Keratinocyte (primary cell): ENCODE data around the gene HOXD10. TPM values are rescaled to one million over a fixed set of nuclear protein-coding genes. Genes with fewer than 3 reads are reported as not detected.

Experiments
- DNase-seq: peaks from one replicate; pipeline ENCODE4 v3.0.0-alpha.2; 2011; ENCODE audit warnings: low read depth, missing footprints, low spot score
- FAIRE-seq: peaks from 2 replicates; lab custom pipeline; 2011; peaks lifted over from hg19 to GRCh38; lab: Jason Lieb, UNC
- H2AFZ ChIP-seq: 2 replicates; pipeline ENCODE4 v1.6.0; 2012; ENCODE audit warnings: low read length, control low read depth, inconsistent platforms; ENCODE audit not compliant: control insufficient read depth
- H3K27ac ChIP-seq: 2 replicates; pipeline ENCODE4 v1.5.1; 2011; ENCODE audit warnings: low read length; ENCODE audit not compliant: control insufficient read depth, insufficient read depth
- H3K27me3 ChIP-seq: 3 replicates; pipeline ENCODE4 v1.6.0; 2011; ENCODE audit warnings: low read length; ENCODE audit not compliant: control insufficient read depth, insufficient read depth; ENCODE audit errors: extremely low read depth
- H3K36me3 ChIP-seq, 2 experiments: 2 replicates in 1 of 2; 3 replicates in 1 of 2; pipeline ENCODE4 v1.5.1; 2011; ENCODE audit warnings: low read length in 2 of 2, mild to moderate bottlenecking in 1 of 2; ENCODE audit not compliant: control insufficient read depth in 2 of 2, insufficient read depth in 2 of 2; ENCODE audit errors: extremely low read depth in 1 of 2
- H3K4me1 ChIP-seq: 3 replicates; pipeline ENCODE4 v1.5.1; 2011; ENCODE audit warnings: low read length; ENCODE audit not compliant: control insufficient read depth, insufficient read depth; ENCODE audit errors: extremely low read depth
- H3K4me2 ChIP-seq: 3 replicates; pipeline ENCODE4 v1.6.0; 2011; ENCODE audit warnings: low read depth, low read length; ENCODE audit not compliant: control insufficient read depth, insufficient read depth; ENCODE audit errors: extremely low read depth
- H3K4me3 ChIP-seq, 3 experiments: fragments of 200-600 bp in 1 of 3; sonication (generic) in 1 of 3; 2 replicates in 2 of 3; 3 replicates in 1 of 3; pipeline ENCODE4 v1.5.1; 2011 to 2016; ENCODE audit warnings: low read length in 3 of 3, mild to moderate bottlenecking in 3 of 3, control low read depth in 2 of 3, inconsistent platforms in 1 of 3, low read depth in 1 of 3, mixed read lengths in 1 of 3, mixed run types in 1 of 3, moderate library complexity in 1 of 3; ENCODE audit not compliant: control insufficient read depth in 2 of 3, insufficient read depth in 2 of 3; ENCODE audit errors: extremely low read depth in 1 of 3
- H3K79me2 ChIP-seq: 2 replicates; pipeline ENCODE4 v1.6.0; 2012; ENCODE audit warnings: low read length; ENCODE audit not compliant: control insufficient read depth, insufficient read depth
- H3K9ac ChIP-seq: 3 replicates; pipeline ENCODE4 v1.6.0; 2011; ENCODE audit warnings: low read length; ENCODE audit not compliant: control insufficient read depth, insufficient read depth; ENCODE audit errors: extremely low read depth
- H3K9me1 ChIP-seq: 3 replicates; pipeline ENCODE4 v1.6.0; 2011; ENCODE audit warnings: low read length; ENCODE audit not compliant: control insufficient read depth, insufficient read depth; ENCODE audit errors: extremely low read depth
- H3K9me3 ChIP-seq: 2 replicates; pipeline ENCODE4 v1.5.1; 2012; ENCODE audit warnings: low read depth, low read length; ENCODE audit not compliant: control insufficient read depth
- H4K20me1 ChIP-seq: 3 replicates; pipeline ENCODE4 v1.6.0; 2011; ENCODE audit warnings: low read length; ENCODE audit not compliant: control insufficient read depth, insufficient read depth; ENCODE audit errors: extremely low read depth
- EZH2 ChIP-seq: IDR thresholded peaks from one replicate; pipeline ENCODE4 v1.6.1; 2012; ENCODE audit warnings: inconsistent platforms, mild to moderate bottlenecking, low read length, moderate library complexity
- dilution Hi-C: fragments of 300-500 bp; cut with MboI; formaldehyde crosslinking; loops from one replicate; pipeline ENCODE4 v1.7.0; 2020; ENCODE audit warnings: low sequenced_read_pairs; ENCODE audit not compliant: extremely low pct_ligation_motif_present
- polyA plus RNA-seq, 5 experiments: library from polyadenylated mRNA; depleted of rRNA in 3 of 5; stranded (reverse) in 3 of 5; stranded (forward) in 1 of 5; unstranded in 1 of 5; fragments of >200 nt; gene quantifications; 1 replicate in 1 of 5; 2 replicates in 3 of 5; 3 replicates in 1 of 5; pipeline versions ENCODE4 v1.2.1 to v1.2.3, GENCODE V29; 2011 to 2012; ENCODE audit warnings: missing spikeins in 2 of 5, low read depth in 1 of 5, low replicate concordance in 1 of 5
- small RNA-seq, 3 experiments: library from RNA; depleted of rRNA; stranded (forward); fragments of <200 nt; gene quantifications; one replicate each; pipeline ENCODE3, GENCODE V24; 2012; ENCODE audit warnings: low read depth in 3 of 3, low replicate concordance in 1 of 3; ENCODE audit not compliant: insufficient read length in 3 of 3
- TF ChIP-seq, protein P1 (sequence below), 3 experiments: IDR thresholded peaks in 1 of 3; conservative IDR thresholded peaks in 1 of 3; optimal IDR thresholded peaks in 1 of 3; 2 replicates in 2 of 3; 3 replicates in 1 of 3; pipeline versions ENCODE3 to v1.5.1; 2011; ENCODE audit warnings: low read length in 3 of 3, mild to moderate bottlenecking in 3 of 3, moderate library complexity in 2 of 3, control low read depth in 1 of 3, inconsistent platforms in 1 of 3; ENCODE audit not compliant: insufficient read depth in 2 of 3; ENCODE audit errors: extremely low read depth in 1 of 3

The HOXD10 gene
- polyA plus RNA-seq, 1 donor (not counting 4 experiments of a cell fraction or from before 2014, with no cell fraction given) = not detected

DNA sequence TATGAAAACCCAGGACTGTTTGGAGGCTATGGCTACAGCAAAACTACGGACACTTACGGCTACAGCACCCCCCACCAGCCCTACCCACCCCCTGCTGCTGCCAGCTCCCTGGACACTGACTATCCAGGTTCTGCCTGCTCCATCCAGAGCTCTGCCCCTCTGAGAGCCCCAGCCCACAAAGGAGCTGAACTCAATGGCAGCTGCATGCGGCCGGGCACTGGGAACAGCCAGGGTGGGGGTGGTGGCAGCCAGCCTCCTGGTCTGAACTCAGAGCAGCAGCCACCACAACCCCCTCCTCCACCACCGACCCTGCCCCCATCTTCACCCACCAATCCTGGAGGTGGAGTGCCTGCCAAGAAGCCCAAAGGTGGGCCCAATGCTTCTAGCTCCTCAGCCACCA, 52.6 kb downstream of the HOXD10 start:
- H3K27ac ChIP-seq = no peak overlapping the region
- H3K4me2 ChIP-seq = no peak overlapping the region
- no peaks in the 10 kb centered on the region for H3K4me1 ChIP-seq
- no peak overlapping the region for H2AFZ ChIP-seq
- TF ChIP-seq, protein P1, sequence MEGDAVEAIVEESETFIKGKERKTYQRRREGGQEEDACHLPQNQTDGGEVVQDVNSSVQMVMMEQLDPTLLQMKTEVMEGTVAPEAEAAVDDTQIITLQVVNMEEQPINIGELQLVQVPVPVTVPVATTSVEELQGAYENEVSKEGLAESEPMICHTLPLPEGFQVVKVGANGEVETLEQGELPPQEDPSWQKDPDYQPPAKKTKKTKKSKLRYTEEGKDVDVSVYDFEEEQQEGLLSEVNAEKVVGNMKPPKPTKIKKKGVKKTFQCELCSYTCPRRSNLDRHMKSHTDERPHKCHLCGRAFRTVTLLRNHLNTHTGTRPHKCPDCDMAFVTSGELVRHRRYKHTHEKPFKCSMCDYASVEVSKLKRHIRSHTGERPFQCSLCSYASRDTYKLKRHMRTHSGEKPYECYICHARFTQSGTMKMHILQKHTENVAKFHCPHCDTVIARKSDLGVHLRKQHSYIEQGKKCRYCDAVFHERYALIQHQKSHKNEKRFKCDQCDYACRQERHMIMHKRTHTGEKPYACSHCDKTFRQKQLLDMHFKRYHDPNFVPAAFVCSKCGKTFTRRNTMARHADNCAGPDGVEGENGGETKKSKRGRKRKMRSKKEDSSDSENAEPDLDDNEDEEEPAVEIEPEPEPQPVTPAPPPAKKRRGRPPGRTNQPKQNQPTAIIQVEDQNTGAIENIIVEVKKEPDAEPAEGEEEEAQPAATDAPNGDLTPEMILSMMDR (optimal IDR thresholded peaks at IDR 0.05 in 1 of 3, IDR thresholded peaks at IDR 0.05 in 1 of 3, conservative IDR thresholded peaks at IDR 0.05 in 1 of 3; ENCODE audit: extremely low read depth in 1 of 3, insufficient read depth in 2 of 3, low read length in 3 of 3) = no peak
- no peak for TF ChIP-seq EZH2
- no peaks in the 10 kb centered on the region for H3K9me1 ChIP-seq
- H3K9me3 ChIP-seq = peaks cover 7% of the 10 kb centered on the region
- dilution Hi-C loops = loop anchor here (25.0 kb wide), 1 partner anchor 468 kb away; no protein-coding TSS in a partner anchor
- no peaks in the 10 kb centered on the region for H3K36me3 ChIP-seq
- no peak for DNase-seq
- no peaks in the 10 kb centered on the region for H3K79me2 ChIP-seq
- H3K9ac ChIP-seq = no peak overlapping the region
- H3K4me3 ChIP-seq = no peak overlapping the region
- no peak for FAIRE-seq
- no peaks in the 10 kb centered on the region for H4K20me1 ChIP-seq
- peaks cover 74% of the 10 kb centered on the region for H3K27me3 ChIP-seq

Small RNA genes lying within 50 kb of the gene (small RNA-seq; reads per million reads assigned to genes)
- 0 to 0.33 (median 0.25) reads per million in 3 experiments for gene MIR10B

Other genes with a start within 250 kb of the HOXD10 start
- gene LNPK, start 114.5 kb upstream of the HOXD10 start, polyA plus RNA-seq = 15.8 to 32.1 TPM (median 24.3 TPM) in 3 replicates
- not detected in 3 replicates for gene EVX2, start 32.8 kb upstream of the HOXD10 start, polyA plus RNA-seq
- gene HOXD13, start 24.1 kb upstream of the HOXD10 start, polyA plus RNA-seq = not detected in 3 replicates
- gene HOXD12, start 17.0 kb upstream of the HOXD10 start, polyA plus RNA-seq = not detected in 3 replicates
- 0.08 TPM in 1 of 3 replicates, not detected in the others for gene HOXD11, start 9.5 kb upstream of the HOXD10 start, polyA plus RNA-seq
- not detected in 3 replicates for gene HOXD9, start 5.9 kb downstream of the HOXD10 start, polyA plus RNA-seq
- gene HOXD8, start 12.9 kb downstream of the HOXD10 start, polyA plus RNA-seq = 0.05 TPM in 1 of 3 replicates, not detected in the others
- not detected in 3 replicates for gene HOXD4, start 34.8 kb downstream of the HOXD10 start, polyA plus RNA-seq
- not detected in 3 replicates for gene HOXD3, start 40.5 kb downstream of the HOXD10 start, polyA plus RNA-seq
- gene HOXD1, start 71.9 kb downstream of the HOXD10 start, polyA plus RNA-seq = not detected in 3 replicates
- 36.8 to 60.3 TPM (median 41.3 TPM) in 3 replicates for gene MTX2, start 152.7 kb downstream of the HOXD10 start, polyA plus RNA-seq